H1 (cell line): ENCODE results near the gene WSCD2. TPM values are rescaled to one million over a fixed set of nuclear protein-coding genes. Genes with fewer than 3 reads are reported as not detected.

ENCODE experiments used
- CTCF ChIA-PET: fragments of 300-600 bp; sonication (Branson Sonifier 250); formaldehyde crosslinking; loops from one replicate; lab custom pipeline; 2021; ENCODE audit not compliant: partially characterized antibody; lab: Charles Lee
- POLR2A ChIA-PET: fragments of 300-600 bp; sonication (Branson Sonifier 250); formaldehyde crosslinking; loops from one replicate; lab custom pipeline; 2021; ENCODE audit warnings: inconsistent platforms; ENCODE audit not compliant: partially characterized antibody; lab: Charles Lee
- DNase-seq, 2 experiments: peaks; one replicate each; pipeline versions ENCODE4 v3.0.0 to v3.0.0-alpha.2; 2010 to 2022; ENCODE audit warnings: low spot score in 2 of 2, low read depth in 1 of 2, mixed read lengths in 1 of 2
- FAIRE-seq: peaks from 2 replicates; lab custom pipeline; 2011; peaks lifted over from hg19 to GRCh38; lab: Jason Lieb, UNC
- H2AFZ ChIP-seq: 2 replicates; pipeline ENCODE4 v1.8.1; 2012; ENCODE audit warnings: low read length, inconsistent platforms
- H2AK5ac ChIP-seq: 2 replicates; pipeline ENCODE4 v1.6.1; 2013; ENCODE audit warnings: low read depth, low read length
- H2BK120ac ChIP-seq: replicated peaks from 2 replicates; pipeline ENCODE3; 2013; ENCODE audit warnings: low read depth, low read length, inconsistent platforms
- H2BK12ac ChIP-seq: 2 replicates; pipeline ENCODE4 v1.6.1; 2013; ENCODE audit warnings: low read depth, low read length
- H2BK15ac ChIP-seq: 2 replicates; pipeline ENCODE4 v1.6.1; 2013; ENCODE audit warnings: low read length
- H2BK20ac ChIP-seq: 2 replicates; pipeline ENCODE4 v1.6.1; 2013; ENCODE audit warnings: low read length
- H2BK5ac ChIP-seq: 2 replicates; pipeline ENCODE4 v1.6.1; 2013; ENCODE audit warnings: low read depth, low read length
- H3K14ac ChIP-seq: 2 replicates; pipeline ENCODE4 v1.6.1; 2013; ENCODE audit warnings: inconsistent platforms; ENCODE audit not compliant: insufficient read length
- H3K18ac ChIP-seq: 2 replicates; pipeline ENCODE4 v1.6.1; 2013; ENCODE audit warnings: low read length; ENCODE audit errors: extremely low read depth
- H3K23ac ChIP-seq: 2 replicates; pipeline ENCODE4 v1.6.1; 2013; ENCODE audit warnings: inconsistent platforms; ENCODE audit not compliant: insufficient read length
- H3K23me2 ChIP-seq: 2 replicates; pipeline ENCODE4 v1.6.1; 2013; ENCODE audit warnings: low read depth, low read length
- H3K27ac ChIP-seq: 2 replicates; pipeline ENCODE4 v1.6.1; 2011; ENCODE audit warnings: low read depth, low read length, inconsistent platforms
- H3K27me3 ChIP-seq, 4 experiments: replicated peaks in 1 of 4; 1 replicate in 1 of 4; 2 replicates in 3 of 4; pipeline versions ENCODE4 v1.6.1 to v1.8.1; 2011 to 2013; ENCODE audit warnings: low read length in 3 of 4, mild to moderate bottlenecking in 3 of 4, inconsistent platforms in 2 of 4, mixed read lengths in 2 of 4, moderate library complexity in 1 of 4; ENCODE audit not compliant: control insufficient read depth in 3 of 4, insufficient read depth in 3 of 4; ENCODE audit errors: extremely low read depth in 1 of 4
- H3K36me3 ChIP-seq, 4 experiments: 2 replicates each; pipeline versions ENCODE4 v1.6.1 to v1.8.1; 2011 to 2013; ENCODE audit warnings: mild to moderate bottlenecking in 4 of 4, low read length in 3 of 4, moderate library complexity in 2 of 4, control low read depth in 1 of 4, inconsistent platforms in 1 of 4; ENCODE audit not compliant: insufficient read depth in 4 of 4, control insufficient read depth in 2 of 4
- H3K4ac ChIP-seq: replicated peaks from 2 replicates; pipeline ENCODE3; 2013; ENCODE audit warnings: low read length, low read depth, mixed read lengths, inconsistent platforms; ENCODE audit not compliant: insufficient read length
- H3K4me1 ChIP-seq, 4 experiments: replicated peaks in 1 of 4; 1 replicate in 1 of 4; 2 replicates in 3 of 4; pipeline versions ENCODE4 v1.6.1 to v1.8.1; 2011 to 2013; ENCODE audit warnings: low read length in 3 of 4, inconsistent platforms in 2 of 4, mixed read lengths in 1 of 4; ENCODE audit not compliant: insufficient read depth in 4 of 4, control insufficient read depth in 3 of 4
- H3K4me2 ChIP-seq, 2 experiments: 2 replicates each; pipeline versions ENCODE4 v1.6.1 to v1.8.1; 2011 to 2013; ENCODE audit warnings: low read depth in 2 of 2, low read length in 2 of 2, control low read depth in 1 of 2, inconsistent platforms in 1 of 2, mild to moderate bottlenecking in 1 of 2; ENCODE audit not compliant: insufficient read depth in 1 of 2
- H3K4me3 ChIP-seq, 4 experiments: fragments of 200-600, 300-600 bp in 1 of 4; sonication (generic), shearing (Covaris generic), sonication (Bioruptor Twin) in 1 of 4; 2 replicates each; pipeline versions ENCODE4 v1.5.1 to v1.8.1; 2011 to 2016; ENCODE audit warnings: low read length in 4 of 4, low read depth in 3 of 4, control low read depth in 2 of 4, inconsistent platforms in 2 of 4, mild to moderate bottlenecking in 2 of 4, mixed read lengths in 1 of 4, moderate library complexity in 1 of 4; ENCODE audit not compliant: insufficient read depth in 2 of 4; ENCODE audit errors: extremely low read depth in 1 of 4
- H3K56ac ChIP-seq: replicated peaks from 2 replicates; pipeline ENCODE3; 2013; ENCODE audit warnings: low read depth, mild to moderate bottlenecking, mixed read lengths, low read length, inconsistent platforms; ENCODE audit not compliant: insufficient read length
- H3K79me1 ChIP-seq: 2 replicates; pipeline ENCODE4 v1.6.1; 2013; ENCODE audit warnings: low read depth, low read length, control low read depth
- H3K79me2 ChIP-seq, 2 experiments: 2 replicates each; pipeline versions ENCODE4 v1.6.1 to v1.8.1; 2012 to 2013; ENCODE audit warnings: low read length in 2 of 2, mild to moderate bottlenecking in 2 of 2, inconsistent platforms in 1 of 2; ENCODE audit not compliant: insufficient read depth in 2 of 2, control insufficient read depth in 1 of 2
- H3K9ac ChIP-seq, 4 experiments: replicated peaks in 1 of 4; 1 replicate in 1 of 4; 2 replicates in 3 of 4; pipeline versions ENCODE4 v1.6.1 to v1.8.1; 2011 to 2013; ENCODE audit warnings: low read depth in 3 of 4, low read length in 3 of 4, control low read depth in 2 of 4, mild to moderate bottlenecking in 2 of 4, moderate library complexity in 2 of 4, inconsistent platforms in 1 of 4; ENCODE audit errors: extremely low read depth in 1 of 4
- H3K9me3 ChIP-seq, 2 experiments: 2 replicates each; pipeline versions ENCODE4 v1.6.1 to v1.8.1; 2012 to 2013; ENCODE audit warnings: mild to moderate bottlenecking in 2 of 2, moderate library complexity in 2 of 2, control low read depth in 1 of 2, inconsistent platforms in 1 of 2, low read depth in 1 of 2, low read length in 1 of 2, mixed read lengths in 1 of 2; ENCODE audit not compliant: insufficient read depth in 2 of 2
- H4K20me1 ChIP-seq, 2 experiments: replicated peaks in 1 of 2; 2 replicates each; pipeline versions ENCODE3 to v1.8.1; 2011 to 2013; ENCODE audit warnings: inconsistent platforms in 2 of 2, low read length in 2 of 2, mild to moderate bottlenecking in 1 of 2; ENCODE audit not compliant: insufficient read depth in 2 of 2, control insufficient read depth in 1 of 2
- H4K5ac ChIP-seq: 2 replicates; pipeline ENCODE4 v1.6.1; 2013; ENCODE audit warnings: low read length, low read depth, mixed read lengths, inconsistent platforms; ENCODE audit not compliant: insufficient read length
- H4K8ac ChIP-seq: 2 replicates; pipeline ENCODE4 v1.8.0; 2013; ENCODE audit warnings: mild to moderate bottlenecking, moderate library complexity, low read length, inconsistent platforms; ENCODE audit not compliant: insufficient read depth; ENCODE audit errors: extremely low read depth
- H4K91ac ChIP-seq: replicated peaks from 2 replicates; pipeline ENCODE3; 2013; ENCODE audit warnings: low read length, mixed read lengths, inconsistent platforms; ENCODE audit not compliant: insufficient read length
- ASH2L ChIP-seq: fragments of 200-600, 300-600 bp; sonication (generic); IDR thresholded peaks from one replicate; pipeline ENCODE4 v1.7.1; 2017; ENCODE audit warnings: low read length
- BRCA1 ChIP-seq: IDR thresholded peaks from 2 replicates; pipeline ENCODE4 v1.6.1; 2012; ENCODE audit warnings: low read depth, low read length, improper control_type of control experiment
- CEBPB ChIP-seq: IDR thresholded peaks from 2 replicates; pipeline ENCODE4 v1.6.1; 2012; ENCODE audit warnings: low read depth, low read length
- CREB1 ChIP-seq: IDR thresholded peaks from 2 replicates; pipeline ENCODE4 v1.6.1; 2012; ENCODE audit warnings: inconsistent platforms
- CTBP2 ChIP-seq: IDR thresholded peaks from 2 replicates; pipeline ENCODE4 v1.7.0; 2011; ENCODE audit warnings: borderline replicate concordance, mild to moderate bottlenecking, moderate library complexity, mixed read lengths, low read length; ENCODE audit not compliant: insufficient read depth, insufficient read length
- HDAC2 ChIP-seq, 2 experiments: fragments of 300-600 bp in 1 of 2; sonication (generic) in 1 of 2; IDR thresholded peaks; 2 replicates each; pipeline ENCODE4 v1.6.1; 2011 to 2012; ENCODE audit warnings: low read depth in 2 of 2, low read length in 2 of 2, mild to moderate bottlenecking in 2 of 2, moderate library complexity in 2 of 2, borderline replicate concordance in 1 of 2, inconsistent platforms in 1 of 2
- MAX ChIP-seq: IDR thresholded peaks from 2 replicates; pipeline ENCODE4 v1.6.1; 2012; ENCODE audit warnings: inconsistent platforms
- POLR2AphosphoS5 ChIP-seq: IDR thresholded peaks from 2 replicates; pipeline ENCODE4 v1.6.1; 2011; ENCODE audit warnings: low read depth, low read length
- POU5F1 ChIP-seq: IDR thresholded peaks from 2 replicates; pipeline ENCODE4 v1.6.1; 2011; ENCODE audit warnings: low read depth, mild to moderate bottlenecking, low read length, moderate library complexity
- RAD21 ChIP-seq, 2 experiments: IDR thresholded peaks in 1 of 2; conservative IDR thresholded peaks in 1 of 2; 2 replicates each; pipeline ENCODE4 v1.6.1; 2011; ENCODE audit warnings: low read depth in 2 of 2, low read length in 2 of 2, improper control_type of control experiment in 1 of 2, inconsistent platforms in 1 of 2, mild to moderate bottlenecking in 1 of 2, moderate library complexity in 1 of 2
- SIRT6 ChIP-seq: IDR thresholded peaks from one replicate; pipeline ENCODE4 v1.7.1; 2012; ENCODE audit warnings: low read length, inconsistent platforms
- SP2 ChIP-seq: IDR thresholded peaks from 2 replicates; pipeline ENCODE4 v1.6.1; 2012; ENCODE audit warnings: mild to moderate bottlenecking, low read length, inconsistent platforms
- TAF1 ChIP-seq: IDR thresholded peaks from 2 replicates; pipeline ENCODE4 v1.6.1; 2011; ENCODE audit warnings: mild to moderate bottlenecking, low read depth, low read length
- WGBS, 2 experiments: shearing (Covaris generic) in 1 of 2; methylation state at CpG; one replicate each; pipeline versions ENCODE4 v1.1.6 to v1.1.7; 2013 to 2015; ENCODE audit warnings: low lambda C conversion rate in 2 of 2, mixed read lengths in 2 of 2, inconsistent platforms in 1 of 2, low coverage in 1 of 2, missing lambda C conversion rate in 1 of 2; ENCODE audit not compliant: insufficient replicate concordance in 2 of 2, insufficient coverage in 1 of 2, insufficient read length in 1 of 2; ENCODE audit errors: extremely low coverage in 1 of 2, missing lambda C conversion rate in 1 of 2; 5-methylcytosine and 5-hydroxymethylcytosine counted together
- polyA plus RNA-seq, 7 experiments: library from polyadenylated mRNA; depleted of rRNA in 3 of 7; stranded (reverse) in 5 of 7; unstranded in 2 of 7; fragments of >200 nt in 5 of 7; fragments of 200-250 nt in 2 of 7; gene quantifications; 1 replicate in 5 of 7; 2 replicates in 1 of 7; 4 replicates in 1 of 7; pipeline versions ENCODE4 v1.2.1 to v1.2.3, GENCODE V29; 2011 to 2013; ENCODE audit warnings: missing spikeins in 2 of 7, mixed read lengths in 2 of 7
- total RNA-seq: library from RNA; stranded (reverse); fragmentation: NEBNext Ultra II Directional; extraction: Animal tissue kit (Norgen Biotek cat#: 25700); gene quantifications from 2 replicates; pipeline ENCODE4 v1.2.1, GENCODE V29; 2021
- TF ChIP-seq, protein P1 (sequence below): IDR thresholded peaks from 2 replicates; pipeline ENCODE4 v1.6.1; 2012; ENCODE audit warnings: inconsistent platforms

Gene WSCD2
- total and polyA plus RNA-seq, 2 of the 8 experiments (the other 6 are each of a cell fraction or from before 2014, with no cell fraction given), result 1.3 to 2.2 TPM

GRCh38 chr12:108210001-108210400 is 80.9 kb downstream of the WSCD2 start:
- Histone ChIP-seq H3K4me2 (no peak overlapping the region), H3K18ac (no peak overlapping the region; the same call in 1 of the 2 replicates), H3K4me3 (no peak overlapping the region), H2BK12ac (peak overlapping the region; percentile 77; the same call in 1 of the 2 replicates), H3K9ac (no peak overlapping the region), H4K91ac (no peak overlapping the region), H2BK20ac (no peak overlapping the region), H3K23ac (no peak overlapping the region), H3K9me3 (no peaks in the 10 kb centered on the region), H3K14ac (no peak overlapping the region), H3K36me3 (no peaks in the 10 kb centered on the region), H3K23me2 (no peaks in the 10 kb centered on the region), H4K5ac (no peak overlapping the region), H4K20me1 (no peaks in the 10 kb centered on the region), H2BK15ac (no peak overlapping the region), H2BK5ac (no peak overlapping the region), H3K4me1 (peaks cover 0 to 12% (median 4%) of the 10 kb centered on the region in 4 experiments; a peak in 6 of 7 replicates), H4K8ac (no peak overlapping the region), H2AK5ac (no peak overlapping the region), H2AFZ (no peak overlapping the region), H3K27ac (no peak overlapping the region), H3K56ac (no peak overlapping the region), H3K4ac (no peak overlapping the region), H3K79me1 (no peaks in the 10 kb centered on the region), H3K79me2 (no peaks in the 10 kb centered on the region), H3K27me3 (no peaks in the 10 kb centered on the region; a peak in 1 of 7 replicates), H2BK120ac (no peak overlapping the region)
- ChIA-PET CTCF (interaction anchor here (0.5 to 2.6 kb wide), 6 partner anchors 16 to 284 kb away, joined by 3 to 7 read pairs (median 4); no protein-coding TSS in a partner anchor), POLR2A (no interaction called here)
- DNase-seq, result no peak
- 91% methylated on average over 22 of the region's 22 CpGs; no CpG with 5 or more reads in 1 of the 2 experiments for WGBS, 2 experiments
- FAIRE-seq, result no peak
- TF ChIP-seq CTBP2 (no peak), CREB1 (no peak), SP2 (no peak), RAD21 (IDR thresholded peaks at IDR 0.05 in 1 of 2, conservative IDR thresholded peaks at IDR 0.05 in 1 of 2; ENCODE audit: low read depth in 2 of 2, low read length in 2 of 2) (no peak), CEBPB (no peak), SIRT6 (no peak), TAF1 (no peak), POU5F1 (no peak), HDAC2 (IDR thresholded peaks at IDR 0.05; ENCODE audit: borderline replicate concordance in 1 of 2, low read depth in 2 of 2, low read length in 2 of 2) (no peak), POLR2AphosphoS5 (no peak), BRCA1 (no peak), ASH2L (no peak), MAX (no peak)
- TF ChIP-seq, protein P1, sequence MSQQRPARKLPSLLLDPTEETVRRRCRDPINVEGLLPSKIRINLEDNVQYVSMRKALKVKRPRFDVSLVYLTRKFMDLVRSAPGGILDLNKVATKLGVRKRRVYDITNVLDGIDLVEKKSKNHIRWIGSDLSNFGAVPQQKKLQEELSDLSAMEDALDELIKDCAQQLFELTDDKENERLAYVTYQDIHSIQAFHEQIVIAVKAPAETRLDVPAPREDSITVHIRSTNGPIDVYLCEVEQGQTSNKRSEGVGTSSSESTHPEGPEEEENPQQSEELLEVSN, result no peak
